HG02763 (cell line): ENCODE results near the gene CLIP1.
"Not testable (repeated sequence)": the region's sequence is repeated elsewhere in the genome, so short reads cannot be mapped to it uniquely, and the experiment has no call there.

Source experiments
- ATAC-seq: cut with Tn5 transposase; IDR thresholded peaks from one replicate; pipeline ENCODE4 v1.9.1; 2021; ENCODE audit warnings: mild to moderate bottlenecking, moderate library complexity; ENCODE audit not compliant: unreplicated experiment

CLIP1 gene

DNA sequence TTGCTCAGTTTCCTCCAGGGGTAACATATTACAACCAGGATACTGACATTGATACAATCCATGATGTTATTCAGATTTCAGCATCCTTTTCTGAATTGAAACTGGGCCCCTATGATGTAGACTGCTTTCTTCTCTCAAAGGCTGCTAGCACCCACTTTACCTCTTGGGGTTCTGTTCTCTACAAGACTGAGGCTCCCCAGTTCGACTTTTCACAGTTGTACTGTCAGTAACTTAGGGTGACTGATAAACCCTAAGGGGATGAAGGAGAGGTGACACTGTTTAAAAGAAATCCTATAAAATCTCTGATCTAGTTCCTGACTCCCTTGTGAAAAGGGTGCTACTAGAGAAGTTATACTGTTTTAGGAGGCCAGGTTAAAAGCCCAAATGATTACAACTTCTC is 157.0 kb downstream of the CLIP1 start:
- no peak for ATAC-seq

DNA sequence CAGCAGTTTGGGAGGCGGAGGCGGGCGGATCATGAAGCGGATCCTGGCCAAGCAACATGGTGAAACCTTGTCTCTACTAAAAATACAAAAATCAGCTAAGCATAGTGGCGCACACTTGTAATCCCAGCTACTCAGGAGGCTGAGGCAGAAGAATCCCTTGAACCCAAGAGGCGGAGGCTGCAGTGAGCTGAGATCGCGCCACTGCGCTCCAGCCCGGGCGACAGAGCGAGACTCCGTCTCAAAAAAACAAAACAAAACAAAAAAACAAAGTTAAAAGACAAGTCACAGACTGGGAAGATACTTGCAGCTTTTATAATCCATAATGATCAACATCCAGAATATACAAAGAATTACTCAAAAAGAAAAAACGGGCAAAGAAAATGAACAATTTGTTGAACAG is 161.7 kb downstream of the CLIP1 start:
- not testable (repeated sequence) for ATAC-seq

DNA sequence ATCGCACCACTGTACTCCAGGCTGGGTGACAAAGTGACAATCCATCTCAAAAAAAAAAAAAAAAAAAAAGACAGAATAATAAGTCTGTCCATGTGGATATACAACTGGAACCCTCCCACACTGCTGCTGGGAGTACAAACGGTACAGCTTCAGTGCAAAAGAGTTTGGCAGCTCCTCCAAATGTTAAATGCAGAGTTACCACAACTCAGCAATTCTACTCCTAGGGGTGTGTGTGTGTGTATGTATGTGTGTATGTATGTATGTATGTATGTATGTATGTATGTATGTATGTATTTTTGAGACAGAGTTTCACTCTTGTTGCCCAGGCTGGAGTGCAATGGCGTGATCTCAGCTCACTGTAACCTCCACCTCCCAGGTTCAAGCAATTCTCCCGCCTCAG is 163.5 kb downstream of the CLIP1 start:
- not testable (repeated sequence) for ATAC-seq

DNA sequence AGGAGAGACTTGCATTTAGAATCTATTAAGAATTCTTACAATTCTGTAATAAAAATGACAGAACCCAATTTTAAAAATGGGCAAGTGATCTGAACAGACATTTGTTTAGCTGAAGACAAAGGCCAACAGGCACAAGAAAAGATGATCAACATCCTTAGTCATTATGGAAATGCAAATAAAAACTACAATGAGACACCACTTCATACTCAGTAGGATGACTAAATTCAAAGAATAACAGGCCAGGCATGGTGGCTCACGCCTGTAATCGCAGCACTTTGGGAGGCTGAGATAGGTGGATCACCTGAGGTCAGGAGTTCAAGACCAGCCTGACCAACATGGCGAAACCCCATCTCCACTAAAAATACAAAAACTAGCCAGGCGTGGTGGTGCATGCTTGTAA is 164.0 kb downstream of the CLIP1 start:
- not testable (repeated sequence) for ATAC-seq

- no peak for ATAC-seq
Measured at GRCh38 chr12:122250536-122250935, 171.9 kb downstream of the CLIP1 start.

DNA sequence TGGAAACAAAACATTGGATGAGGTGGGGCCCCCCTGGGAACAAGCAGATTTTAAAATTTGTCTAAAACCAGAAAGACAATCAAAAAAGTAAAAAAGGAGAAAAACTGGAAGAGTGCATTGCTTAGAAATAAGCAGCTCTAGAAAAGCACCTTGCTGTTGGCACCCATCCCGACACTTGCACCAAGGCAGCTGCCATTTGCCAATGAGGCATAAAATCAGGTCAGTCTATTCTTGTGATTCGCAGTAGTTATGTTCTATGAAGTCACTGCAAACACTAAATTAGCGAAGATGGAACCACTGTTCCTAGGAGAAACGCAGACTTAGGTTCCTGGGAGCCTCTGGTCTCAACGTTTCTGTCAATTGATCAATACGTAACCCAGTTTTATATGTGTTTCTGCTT is 172.4 kb downstream of the CLIP1 start:
- ATAC-seq: no peak

DNA sequence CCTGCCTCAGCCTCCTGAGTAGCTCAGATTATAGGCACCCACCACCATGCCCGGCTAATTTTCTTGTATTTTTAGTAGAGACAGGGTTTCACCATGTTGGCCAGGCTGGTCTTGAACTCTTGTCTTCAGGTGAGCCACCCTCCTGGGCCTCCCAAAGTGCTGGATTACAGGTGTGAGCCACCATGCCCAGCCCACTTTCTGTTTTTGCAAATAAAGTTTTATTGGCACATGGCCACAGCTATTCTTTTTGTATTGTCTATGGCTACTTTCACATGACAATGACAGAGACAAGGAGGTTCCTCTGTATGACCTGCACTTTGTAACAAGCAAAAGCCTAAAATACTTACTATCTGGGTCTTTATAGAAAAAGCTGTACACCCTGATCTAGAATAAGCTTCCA is 176.9 kb downstream of the CLIP1 start:
- ATAC-seq: no peak

GRCh38 chr12:122244565-122245371 is 177.7 kb downstream of the CLIP1 start:
- ATAC-seq: no peak

- ATAC-seq: no peak
Measured at GRCh38 chr12:122243965-122244364, 178.5 kb downstream of the CLIP1 start.

- no peak for ATAC-seq
Measured at GRCh38 chr12:122238861-122239260, 183.6 kb downstream of the CLIP1 start.

GRCh38 chr12:122235741-122236140 is 186.7 kb downstream of the CLIP1 start:
- ATAC-seq: no peak

DNA sequence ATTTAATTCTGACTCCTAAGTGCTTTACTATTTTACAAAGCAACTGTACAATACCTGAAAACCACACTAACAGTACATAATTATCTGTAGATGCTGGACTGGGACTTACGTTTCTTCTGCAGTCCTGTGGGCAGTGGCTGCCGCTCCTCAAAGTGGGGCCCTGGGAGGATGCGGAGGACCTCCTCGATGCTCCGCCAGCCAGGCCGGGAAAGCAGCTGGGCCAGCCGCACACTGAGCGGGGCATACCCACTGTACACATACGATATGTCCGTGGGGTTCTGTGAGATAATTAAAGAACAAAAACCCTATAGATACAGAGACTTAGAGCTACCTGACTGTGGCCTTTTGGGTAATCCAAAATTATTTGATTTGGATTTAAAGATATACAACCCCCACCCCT is 189.8 kb downstream of the CLIP1 start:
- ATAC-seq: no peak

GRCh38 chr12:122230798-122231197 is 191.7 kb downstream of the CLIP1 start:
- ATAC-seq: no peak

DNA sequence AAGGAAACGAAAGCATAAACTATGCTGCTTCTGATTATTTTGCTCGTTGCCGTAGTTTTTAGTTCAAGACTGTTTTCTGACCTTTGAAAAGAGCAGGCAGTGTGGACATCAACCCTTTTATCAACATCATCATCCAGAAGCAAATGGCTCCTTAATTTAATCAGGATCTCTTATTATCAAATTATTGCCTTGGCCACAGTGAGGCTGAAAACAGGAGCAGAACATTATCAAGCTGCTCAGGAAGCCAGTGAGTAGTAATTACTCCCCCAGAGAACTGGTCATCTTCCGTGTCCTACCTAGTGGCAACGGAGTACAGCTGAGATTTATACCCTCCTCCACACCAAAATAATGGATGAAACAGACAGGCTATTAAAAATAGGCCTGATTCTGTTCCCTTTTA is 194.4 kb downstream of the CLIP1 start:
- ATAC-seq: no peak

GRCh38 chr12:122227341-122227740 is 195.1 kb downstream of the CLIP1 start:
- no peak for ATAC-seq

- ATAC-seq: no peak
Measured at GRCh38 chr12:122226366-122227125, 195.9 kb downstream of the CLIP1 start.

- ATAC-seq: peak; percentile 91
Measured at GRCh38 chr12:122225683-122226365, 196.6 kb downstream of the CLIP1 start, which contains the start of gene DIABLO. Gene DIABLO, minus strand, starts transcription at chr12:122226052. Its CDS starts 38 bp downstream, at chr12:122226014.
